ENCODE results near the gene TTC39C.

DNA sequence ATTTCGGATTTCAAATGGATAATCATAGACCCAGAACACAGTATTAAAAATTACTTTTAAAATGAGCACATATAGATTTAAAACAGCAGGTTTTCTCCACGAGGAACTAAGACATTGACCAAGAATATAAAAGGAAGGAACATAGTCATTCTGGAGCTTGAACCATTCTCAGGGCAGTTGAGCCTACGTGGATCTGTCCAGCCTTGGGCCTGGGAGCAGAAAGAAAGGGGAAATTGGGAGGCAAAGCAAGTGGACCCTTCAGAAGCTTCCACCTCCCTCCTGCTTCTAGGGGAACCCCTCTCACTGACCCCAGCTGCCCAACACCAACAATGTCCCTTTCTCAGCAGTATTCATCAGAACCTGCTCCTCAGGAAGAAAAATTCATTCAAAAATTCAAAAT lies 31.4 kb upstream of the TTC39C start:
- TF ChIP-seq, protein P1, sequence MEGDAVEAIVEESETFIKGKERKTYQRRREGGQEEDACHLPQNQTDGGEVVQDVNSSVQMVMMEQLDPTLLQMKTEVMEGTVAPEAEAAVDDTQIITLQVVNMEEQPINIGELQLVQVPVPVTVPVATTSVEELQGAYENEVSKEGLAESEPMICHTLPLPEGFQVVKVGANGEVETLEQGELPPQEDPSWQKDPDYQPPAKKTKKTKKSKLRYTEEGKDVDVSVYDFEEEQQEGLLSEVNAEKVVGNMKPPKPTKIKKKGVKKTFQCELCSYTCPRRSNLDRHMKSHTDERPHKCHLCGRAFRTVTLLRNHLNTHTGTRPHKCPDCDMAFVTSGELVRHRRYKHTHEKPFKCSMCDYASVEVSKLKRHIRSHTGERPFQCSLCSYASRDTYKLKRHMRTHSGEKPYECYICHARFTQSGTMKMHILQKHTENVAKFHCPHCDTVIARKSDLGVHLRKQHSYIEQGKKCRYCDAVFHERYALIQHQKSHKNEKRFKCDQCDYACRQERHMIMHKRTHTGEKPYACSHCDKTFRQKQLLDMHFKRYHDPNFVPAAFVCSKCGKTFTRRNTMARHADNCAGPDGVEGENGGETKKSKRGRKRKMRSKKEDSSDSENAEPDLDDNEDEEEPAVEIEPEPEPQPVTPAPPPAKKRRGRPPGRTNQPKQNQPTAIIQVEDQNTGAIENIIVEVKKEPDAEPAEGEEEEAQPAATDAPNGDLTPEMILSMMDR (IDR thresholded peaks at IDR 0.05; ENCODE audit: insufficient read depth, low read depth, low read length), result no peak
- TF ChIP-seq EZH2 (IDR thresholded peaks at IDR 0.05; ENCODE audit: insufficient read depth, low read length), result no peak

Data from astrocyte (in vitro differentiated cells and primary cell).